IgD-negative memory B cell (primary cell): ENCODE data around the gene KAT7. TPM values are rescaled to one million over a fixed set of nuclear protein-coding genes. Genes with fewer than 3 reads are reported as not detected.
A peak's percentile ranks its signal among the peaks of the same experiment; 100 is the strongest.

ENCODE experiments used
- H3K27ac Mint-ChIP-seq, 3 donors: one replicate each; pipeline ENCODE4 v1.8.0; 2020 to 2022; ENCODE audit warnings: mild to moderate bottlenecking in 3 of 3, mixed read lengths in 3 of 3, moderate library complexity in 1 of 3
- H3K27me3 Mint-ChIP-seq: one replicate; pipeline ENCODE4 v1.8.0; 2021; ENCODE audit warnings: mixed read lengths
- H3K36me3 Mint-ChIP-seq: one replicate; pipeline ENCODE4 v1.8.0; 2020; ENCODE audit warnings: mild to moderate bottlenecking, mixed read lengths
- H3K4me1 Mint-ChIP-seq, 3 donors: one replicate each; pipeline ENCODE4 v1.8.0; 2020 to 2022; ENCODE audit warnings: mixed read lengths in 3 of 3, mild to moderate bottlenecking in 1 of 3
- H3K4me3 Mint-ChIP-seq, 4 donors: one replicate each; pipeline ENCODE4 v1.8.0; 2020 to 2022; ENCODE audit warnings: mild to moderate bottlenecking in 4 of 4, mixed read lengths in 4 of 4, moderate library complexity in 3 of 4
- H3K9me3 Mint-ChIP-seq, 3 donors: one replicate each; pipeline ENCODE4 v1.8.0; 2020 to 2021; ENCODE audit warnings: mixed read lengths in 3 of 3, mild to moderate bottlenecking in 1 of 3
- polyA plus RNA-seq: library from polyadenylated mRNA; unstranded; fragments of 300-500 nt; fragmentation: Illumina TruSeq; gene quantifications from one replicate; pipeline ENCODE4 v1.2.3, GENCODE V29; 2021

Gene KAT7
- polyA plus RNA-seq, 1 donor from 2014 or later: 48.6 TPM

DNA sequence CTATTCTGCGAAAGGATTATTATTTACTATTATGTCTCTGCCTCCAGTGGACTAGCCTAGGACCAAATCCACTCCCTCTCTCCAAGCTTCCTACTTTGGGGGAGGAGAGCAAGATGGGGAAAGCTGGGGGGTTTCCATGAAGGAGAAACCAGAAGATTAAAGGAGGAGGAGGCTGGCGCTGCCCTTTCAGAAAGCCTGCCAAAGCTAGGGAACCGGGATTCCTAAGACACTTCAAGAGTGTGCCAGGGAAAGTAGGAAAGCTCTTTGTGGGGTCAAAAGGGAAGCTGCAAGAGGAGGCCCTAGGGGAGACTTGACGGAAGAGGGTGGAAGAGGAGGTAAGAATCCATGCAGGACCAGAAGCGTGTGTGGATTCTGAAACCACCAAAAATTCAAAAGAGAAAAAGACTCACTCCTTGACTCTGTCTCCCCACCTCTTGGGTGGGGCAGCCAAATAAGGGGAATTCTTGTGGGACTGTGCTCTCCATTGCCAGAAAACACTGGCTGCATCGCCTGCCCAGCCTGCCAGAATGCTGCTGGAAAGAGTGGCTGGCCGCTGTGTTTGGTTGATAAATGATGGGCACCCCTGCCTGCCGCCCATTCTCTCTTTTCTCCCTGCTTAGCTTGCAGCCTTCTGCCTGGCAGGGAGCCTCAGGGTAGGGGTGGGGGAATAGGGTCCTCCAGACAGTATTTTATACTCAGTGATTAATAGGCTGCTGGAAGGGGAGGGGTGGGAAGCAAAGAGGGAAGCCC, 11.8 kb upstream of the KAT7 start:
- Mint-ChIP-seq H3K36me3 (no peaks in the 10 kb centered on the region), H3K9me3 (no peaks in the 10 kb centered on the region)

DNA sequence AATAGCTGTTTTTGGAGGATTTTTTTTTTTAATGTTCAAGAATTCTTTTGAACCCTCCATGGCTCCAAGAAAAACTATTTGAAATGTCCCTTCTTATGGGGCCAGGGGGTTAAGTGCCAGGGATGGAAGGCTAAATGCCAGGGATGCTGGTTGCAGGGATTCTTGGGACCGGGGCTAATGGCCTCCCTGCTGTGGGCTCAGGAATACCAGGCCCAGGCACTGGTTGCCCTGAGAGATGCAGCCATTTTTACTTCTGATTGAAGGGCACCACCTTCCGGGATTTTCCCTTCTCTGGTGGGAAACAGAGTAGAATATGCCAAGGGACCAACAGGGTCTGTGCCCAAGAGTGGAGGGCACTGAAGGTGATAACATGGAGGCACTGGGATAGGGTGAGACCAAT, 10.9 kb upstream of the KAT7 start:
- H3K27me3 Mint-ChIP-seq: peaks cover 3% of the 10 kb centered on the region
- no peak overlapping the region for H3K4me3 Mint-ChIP-seq
- H3K27ac Mint-ChIP-seq: peak overlapping the region in 1 of 3 donors; percentile 13
- no peaks in the 10 kb centered on the region for H3K9me3 Mint-ChIP-seq
- H3K36me3 Mint-ChIP-seq: no peaks in the 10 kb centered on the region
- H3K4me1 Mint-ChIP-seq: peaks cover 0 to 5% (median 5%) of the 10 kb centered on the region in 3 donors

More for the DNA sequence above, 11.8 kb upstream of the KAT7 start:
- H3K4me1 Mint-ChIP-seq: peaks cover 0 to 5% (median 5%) of the 10 kb centered on the region in 3 donors
- H3K27me3 Mint-ChIP-seq: peaks cover 3% of the 10 kb centered on the region
- no peak overlapping the region for H3K4me3 Mint-ChIP-seq
- no peak overlapping the region for H3K27ac Mint-ChIP-seq

DNA sequence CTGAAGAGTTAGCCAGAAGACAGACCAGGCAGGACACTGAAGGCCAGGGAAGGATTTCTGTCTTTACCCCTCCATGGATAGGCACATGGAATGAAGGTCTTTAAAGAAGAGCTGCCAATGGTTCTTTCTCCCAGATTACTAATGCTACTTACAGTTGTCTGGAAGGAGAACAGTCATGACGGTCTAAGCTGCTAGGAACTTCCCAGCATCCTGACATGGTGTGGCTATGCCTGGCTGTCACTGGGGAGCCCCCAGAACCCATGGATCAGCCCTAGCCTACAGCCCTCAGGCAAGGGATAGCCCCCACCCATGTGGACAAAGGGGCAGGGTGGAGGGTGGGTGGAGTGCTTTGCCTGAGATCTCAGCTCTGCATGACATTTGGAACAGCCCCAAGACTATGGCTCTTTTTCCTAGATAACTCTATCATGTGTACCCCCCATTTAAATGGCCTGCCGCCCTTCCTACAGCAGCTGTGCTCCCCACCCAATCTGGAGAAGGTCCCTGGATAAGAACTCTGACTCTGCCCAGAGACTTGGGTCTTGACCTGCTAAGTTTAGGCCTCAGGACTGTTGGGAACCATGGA, 9.2 kb upstream of the KAT7 start:
- peak overlapping the region in 1 of 3 donors; percentile 74 for H3K27ac Mint-ChIP-seq
- H3K4me3 Mint-ChIP-seq: no peak overlapping the region

DNA sequence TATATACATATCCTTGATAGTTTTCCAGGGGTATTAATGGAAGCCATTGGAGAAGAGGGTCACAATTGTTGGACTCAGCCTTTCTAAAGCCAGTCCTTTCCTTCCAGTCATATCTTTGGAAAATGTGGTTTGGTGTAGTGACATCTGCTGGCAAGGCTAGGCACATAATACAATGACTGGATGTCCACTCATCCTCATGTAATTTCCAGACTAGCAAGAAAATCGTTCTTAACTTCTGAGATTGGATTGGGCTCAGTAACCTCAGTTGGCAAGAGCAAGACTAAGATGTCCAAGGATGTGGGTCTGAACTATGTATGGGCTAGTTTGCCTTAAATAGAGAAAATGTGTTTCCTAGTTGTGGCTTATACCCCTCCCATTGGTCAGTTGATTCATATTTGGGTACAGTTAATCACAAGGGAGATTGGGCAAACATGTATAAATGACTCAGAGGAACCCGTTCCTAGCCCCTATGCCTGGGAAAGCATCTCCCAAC, 8.7 kb upstream of the KAT7 start:
- no peak overlapping the region for H3K27ac Mint-ChIP-seq
- peaks cover 3% of the 10 kb centered on the region for H3K27me3 Mint-ChIP-seq
- no peaks in the 10 kb centered on the region for H3K36me3 Mint-ChIP-seq
- peaks cover 0 to 5% (median 5%) of the 10 kb centered on the region in 3 donors for H3K4me1 Mint-ChIP-seq
- H3K9me3 Mint-ChIP-seq: no peaks in the 10 kb centered on the region
- no peak overlapping the region for H3K4me3 Mint-ChIP-seq

More for the DNA sequence above, 9.2 kb upstream of the KAT7 start:
- H3K9me3 Mint-ChIP-seq: no peaks in the 10 kb centered on the region
- H3K4me1 Mint-ChIP-seq: peaks cover 0 to 5% (median 5%) of the 10 kb centered on the region in 3 donors
- no peaks in the 10 kb centered on the region for H3K36me3 Mint-ChIP-seq
- H3K27me3 Mint-ChIP-seq: peaks cover 3% of the 10 kb centered on the region

DNA sequence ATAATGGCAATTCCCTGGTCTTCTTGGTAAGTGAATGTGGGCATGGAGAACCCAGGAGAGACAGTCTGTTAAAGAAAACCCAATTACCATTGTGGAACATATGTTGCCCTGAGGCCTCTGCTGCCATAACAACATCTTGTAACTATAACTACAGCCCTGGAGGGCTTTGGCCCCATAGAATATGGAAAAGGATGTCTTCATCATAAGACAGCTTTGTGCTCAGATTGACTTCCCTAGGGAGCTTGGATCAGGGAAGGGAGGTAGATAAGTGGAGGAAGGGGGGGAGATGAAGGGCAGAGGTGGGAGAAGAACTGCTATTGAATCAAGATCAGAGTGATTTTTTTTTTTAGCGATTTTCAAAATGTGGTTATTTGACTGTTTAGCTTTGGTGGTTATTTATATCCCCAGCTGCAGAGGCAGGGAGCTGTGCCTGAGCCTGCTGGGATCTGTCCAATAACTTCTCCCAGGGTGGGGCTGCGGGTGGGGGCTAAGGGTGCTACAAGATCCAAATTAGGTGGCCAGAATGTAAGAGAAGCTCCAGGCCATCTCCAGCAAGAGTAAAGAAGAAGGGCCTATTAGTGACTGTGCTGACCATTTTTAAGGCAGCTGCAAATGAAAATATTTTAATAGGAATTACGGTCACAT, 5.3 kb upstream of the KAT7 start:
- Mint-ChIP-seq H3K36me3 (peaks cover 3% of the 10 kb centered on the region), H3K27me3 (no peaks in the 10 kb centered on the region), H3K4me3 (peak overlapping the region in 1 of 4 donors; percentile 53), H3K4me1 (peaks cover 6 to 14% (median 12%) of the 10 kb centered on the region in 3 donors), H3K27ac (peak overlapping the region in 1 of 3 donors; percentile 42), H3K9me3 (peaks cover 0 to 2% (median 0%) of the 10 kb centered on the region in 3 donors)

DNA sequence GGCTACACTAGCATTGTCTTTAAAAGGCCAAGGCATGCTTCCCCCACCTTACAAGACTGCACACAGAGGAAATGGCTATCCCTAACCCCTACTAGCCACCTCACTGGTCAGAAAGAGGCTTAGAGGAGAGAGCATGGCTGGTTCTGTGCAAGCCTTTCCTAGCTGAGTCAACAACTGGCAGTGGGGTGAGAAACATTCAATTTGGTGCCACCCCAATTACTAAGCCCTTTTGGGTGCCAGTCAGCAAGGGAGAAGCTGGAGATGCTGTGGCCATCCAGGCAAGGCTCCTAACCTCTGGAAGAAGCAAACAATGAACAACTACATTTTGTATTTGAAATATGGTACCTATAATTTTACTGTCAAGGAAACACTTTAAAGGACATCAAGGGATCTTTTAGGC, 4.7 kb upstream of the KAT7 start:
- no peaks in the 10 kb centered on the region for H3K27me3 Mint-ChIP-seq
- H3K9me3 Mint-ChIP-seq: peaks cover 0 to 2% (median 0%) of the 10 kb centered on the region in 3 donors
- no peak overlapping the region for H3K27ac Mint-ChIP-seq
- peak overlapping the region in 1 of 4 donors; percentile 33 for H3K4me3 Mint-ChIP-seq
- peaks cover 3% of the 10 kb centered on the region for H3K36me3 Mint-ChIP-seq
- H3K4me1 Mint-ChIP-seq: peaks cover 9 to 14% (median 13%) of the 10 kb centered on the region in 3 donors

DNA sequence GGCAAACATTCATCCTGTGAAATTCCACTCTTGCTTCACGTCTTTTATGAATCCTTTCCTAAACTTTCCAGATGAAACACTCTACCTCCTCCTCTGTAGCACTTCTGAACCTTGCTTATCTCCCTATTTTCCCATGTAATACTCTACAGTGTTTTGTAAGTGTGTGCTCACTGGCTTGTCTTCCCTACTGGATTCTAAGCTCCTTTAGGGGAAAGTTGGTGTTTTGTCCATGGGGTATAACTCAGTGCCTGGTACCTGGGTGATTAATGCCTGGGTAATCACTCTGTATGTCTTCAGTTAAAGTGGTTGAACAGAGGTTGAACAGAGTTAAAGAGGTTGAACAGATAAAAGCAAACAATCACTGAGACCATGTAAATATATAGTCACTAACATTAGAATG, 3.8 kb upstream of the KAT7 start:
- H3K4me1 Mint-ChIP-seq: peaks cover 15 to 17% (median 16%) of the 10 kb centered on the region in 3 donors
- H3K4me3 Mint-ChIP-seq: peak overlapping the region in 1 of 4 donors; percentile 58
- H3K9me3 Mint-ChIP-seq: peaks cover 0 to 2% (median 0%) of the 10 kb centered on the region in 3 donors
- no peak overlapping the region for H3K27ac Mint-ChIP-seq
- no peaks in the 10 kb centered on the region for H3K27me3 Mint-ChIP-seq
- H3K36me3 Mint-ChIP-seq: peaks cover 3% of the 10 kb centered on the region

DNA sequence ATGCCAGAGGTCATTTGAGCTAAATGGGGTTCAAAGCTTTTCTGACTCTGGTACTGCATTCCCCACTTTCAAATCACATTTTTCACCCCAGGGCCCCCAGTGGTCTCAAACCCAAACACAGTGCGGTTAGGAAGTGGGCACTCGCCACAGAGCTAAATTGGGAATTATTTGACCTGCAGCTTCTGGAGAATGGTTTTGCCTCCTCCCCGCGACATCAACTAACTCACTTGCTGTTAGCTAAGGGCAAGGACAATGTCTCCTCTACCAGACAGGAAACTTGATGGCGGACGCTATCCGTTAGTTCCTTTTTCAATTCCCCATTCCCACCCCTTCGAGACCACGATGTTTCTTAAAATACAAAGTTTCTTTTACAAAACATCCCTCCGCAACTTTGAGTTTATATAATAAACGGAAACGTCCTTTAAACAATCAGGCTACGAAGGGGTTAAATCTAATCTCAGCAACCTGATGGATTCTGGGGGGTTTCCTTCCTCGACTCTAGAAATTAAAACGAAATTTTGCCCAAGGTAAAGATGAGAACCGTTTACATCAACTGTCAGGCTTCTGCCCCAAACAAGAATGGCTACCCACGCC, 500 bp upstream of the KAT7 start:
- H3K9me3 Mint-ChIP-seq: peaks cover 0 to 2% (median 0%) of the 10 kb centered on the region in 3 donors
- peak overlapping the region; percentile 89 to 99 (median 96) for H3K4me3 Mint-ChIP-seq
- H3K27ac Mint-ChIP-seq: peak overlapping the region; percentile 90 to 100 (median 99)
- peaks cover 3% of the 10 kb centered on the region for H3K36me3 Mint-ChIP-seq
- peaks cover 21 to 34% (median 21%) of the 10 kb centered on the region in 3 donors for H3K4me1 Mint-ChIP-seq
- H3K27me3 Mint-ChIP-seq: no peaks in the 10 kb centered on the region

DNA sequence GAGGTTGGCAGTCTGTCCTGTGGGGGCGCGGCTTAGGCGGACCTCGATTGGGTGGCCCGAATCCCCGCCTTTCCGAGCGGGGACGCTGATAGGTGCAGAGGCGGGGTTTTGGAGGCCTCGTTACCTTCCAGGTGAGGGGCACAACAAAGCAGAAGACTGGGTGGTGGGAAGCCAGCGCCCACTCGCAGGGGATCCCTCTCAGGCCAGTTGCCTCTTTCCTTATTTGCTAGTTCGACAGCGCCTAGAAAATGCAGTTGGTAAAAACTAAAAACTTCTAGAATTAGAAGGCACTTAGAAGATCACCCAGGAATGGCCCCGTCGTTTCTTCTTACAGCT, 730 bp downstream of the KAT7 start:
- Mint-ChIP-seq H3K4me3 (peak overlapping the region; percentile 89 to 99 (median 96)), H3K4me1 (peaks cover 24 to 34% (median 25%) of the 10 kb centered on the region in 3 donors), H3K9me3 (peaks cover 0 to 2% (median 0%) of the 10 kb centered on the region in 3 donors), H3K27me3 (no peaks in the 10 kb centered on the region), H3K27ac (peak overlapping the region; percentile 90 to 100 (median 99)), H3K36me3 (peaks cover 3% of the 10 kb centered on the region)

DNA sequence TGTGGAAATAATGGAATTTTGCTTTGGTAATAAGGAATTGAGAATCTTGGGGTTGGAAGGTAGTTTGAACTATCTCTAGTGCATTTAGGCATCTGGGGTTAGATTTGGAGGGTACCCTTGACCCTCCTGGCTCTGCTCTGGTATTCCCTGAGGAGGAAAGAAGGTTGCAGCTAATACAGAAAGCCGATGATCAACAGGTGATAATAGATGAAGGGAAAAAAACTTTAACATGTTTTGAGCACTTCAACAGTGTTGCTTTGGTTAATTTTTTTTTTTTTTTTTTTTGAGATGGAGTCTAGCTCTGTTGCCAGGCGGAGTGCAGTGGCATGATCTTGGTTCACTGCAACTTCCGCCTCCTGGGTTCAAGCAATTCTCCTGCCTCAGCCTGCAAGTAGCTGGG, 4.8 kb downstream of the KAT7 start:
- peaks cover 2% of the 10 kb centered on the region for H3K36me3 Mint-ChIP-seq
- H3K27me3 Mint-ChIP-seq: no peaks in the 10 kb centered on the region
- H3K4me1 Mint-ChIP-seq: peaks cover 18 to 34% (median 21%) of the 10 kb centered on the region in 3 donors

DNA sequence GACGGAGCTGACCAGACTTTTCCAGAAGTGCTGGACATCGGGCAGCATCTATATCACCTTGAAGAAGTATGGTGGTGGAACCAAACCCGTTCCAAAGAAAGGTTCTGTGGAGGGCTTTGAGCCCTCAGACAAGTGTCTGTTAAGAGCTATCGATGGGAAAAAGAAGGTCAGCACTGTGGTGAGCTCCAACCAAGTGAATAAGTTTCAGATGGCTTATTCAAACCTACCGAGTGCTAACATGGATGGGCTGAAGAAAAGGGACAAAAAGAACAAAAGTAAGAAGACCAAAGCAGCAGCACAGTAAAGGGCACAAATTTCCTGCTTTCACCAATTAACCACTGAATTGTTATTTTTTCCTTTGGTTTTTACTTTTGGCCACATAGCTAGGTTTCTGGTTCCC, 6.9 kb downstream of the KAT7 start:
- Mint-ChIP-seq H3K27me3 (no peaks in the 10 kb centered on the region), H3K9me3 (no peaks in the 10 kb centered on the region), H3K27ac (no peak overlapping the region), H3K4me1 (peaks cover 5 to 23% (median 12%) of the 10 kb centered on the region in 3 donors), H3K4me3 (no peak overlapping the region), H3K36me3 (peaks cover 3% of the 10 kb centered on the region)

More for the DNA sequence above, 4.8 kb downstream of the KAT7 start:
- no peaks in the 10 kb centered on the region for H3K9me3 Mint-ChIP-seq
- no peak overlapping the region for H3K27ac Mint-ChIP-seq
- peak overlapping the region in 2 of 4 donors; percentile 68 to 77 for H3K4me3 Mint-ChIP-seq

DNA sequence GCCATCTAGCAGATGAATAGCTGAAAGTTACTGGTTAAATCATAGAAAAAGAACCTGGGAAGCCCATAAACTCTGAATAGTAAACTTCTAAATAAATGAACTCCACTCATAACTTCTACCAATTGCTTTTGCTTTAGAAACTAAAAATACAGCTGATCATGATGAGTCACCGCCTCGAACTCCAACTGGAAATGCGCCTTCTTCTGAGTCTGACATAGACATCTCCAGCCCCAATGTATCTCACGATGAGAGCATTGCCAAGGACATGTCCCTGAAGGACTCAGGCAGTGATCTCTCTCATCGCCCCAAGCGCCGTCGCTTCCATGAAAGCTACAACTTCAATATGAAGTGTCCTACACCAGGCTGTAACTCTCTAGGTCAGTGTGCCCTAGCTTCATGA, 9.7 kb downstream of the KAT7 start:
- H3K9me3 Mint-ChIP-seq: no peaks in the 10 kb centered on the region
- H3K27me3 Mint-ChIP-seq: no peaks in the 10 kb centered on the region
- H3K36me3 Mint-ChIP-seq: peaks cover 5% of the 10 kb centered on the region
- peak overlapping the region in 1 of 4 donors; percentile 12 for H3K4me3 Mint-ChIP-seq
- peaks cover 8 to 16% (median 12%) of the 10 kb centered on the region in 3 donors for H3K4me1 Mint-ChIP-seq
- no peak overlapping the region for H3K27ac Mint-ChIP-seq

DNA sequence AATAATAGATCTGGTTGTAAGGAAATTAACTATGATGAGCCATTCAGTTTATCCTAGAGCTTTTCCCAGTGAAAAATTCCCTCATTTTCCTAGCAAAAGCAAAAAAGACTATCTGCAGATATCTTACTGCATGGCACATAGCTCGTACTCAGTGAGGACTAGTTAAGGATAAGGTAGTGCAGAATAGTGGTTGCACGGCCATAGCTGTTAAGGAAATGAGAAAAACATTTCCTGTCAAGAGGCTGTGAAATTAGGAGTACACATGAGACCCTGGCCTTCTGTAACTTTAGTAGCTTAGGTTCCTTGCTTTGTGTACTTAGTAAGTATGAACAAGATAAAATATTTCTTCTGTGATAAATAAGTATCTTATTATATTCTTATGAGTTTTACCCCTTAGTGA, 10.3 kb downstream of the KAT7 start:
- Mint-ChIP-seq H3K4me1 (peaks cover 6 to 16% (median 10%) of the 10 kb centered on the region in 3 donors), H3K9me3 (no peaks in the 10 kb centered on the region), H3K36me3 (peaks cover 5% of the 10 kb centered on the region), H3K27ac (no peak overlapping the region), H3K4me3 (no peak overlapping the region), H3K27me3 (no peaks in the 10 kb centered on the region)

DNA sequence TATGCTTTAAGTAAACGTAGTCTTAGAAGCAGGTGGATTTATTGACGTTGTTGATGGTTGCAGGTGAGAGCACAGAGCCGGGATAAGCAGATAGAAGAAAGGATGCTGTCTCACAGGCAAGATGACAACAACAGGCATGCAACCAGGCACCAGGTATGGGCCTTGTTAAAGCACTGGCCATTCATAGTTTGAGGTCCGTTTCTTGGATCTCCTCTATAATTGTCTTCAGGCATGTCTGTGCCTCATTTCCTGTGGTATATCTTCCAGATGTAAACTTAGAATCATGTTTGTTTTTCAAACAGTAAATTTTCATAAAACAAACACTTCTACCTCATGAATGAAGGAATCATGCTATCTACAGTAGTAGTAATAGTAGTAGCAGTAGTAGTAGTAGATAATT, 20.6 kb downstream of the KAT7 start:
- Mint-ChIP-seq H3K27me3 (no peaks in the 10 kb centered on the region), H3K4me3 (no peak overlapping the region), H3K27ac (no peak overlapping the region), H3K4me1 (peaks cover 3 to 7% (median 6%) of the 10 kb centered on the region in 3 donors), H3K36me3 (peaks cover 9% of the 10 kb centered on the region), H3K9me3 (no peaks in the 10 kb centered on the region)
